Thyroid gland (tissue), 4 donors: ENCODE data around the gene CTPS1.

Source experiments
- CTCF ChIP-seq, 6 experiments: fragments of 200-600 bp in 3 of 6; fragments of 450-650 bp in 3 of 6; sonication (generic) in 3 of 6; IDR thresholded peaks; one replicate each; pipeline ENCODE4 v1.5.1; 2016 to 2019; ENCODE audit warnings: antibody characterized with exemption in 6 of 6, mild to moderate bottlenecking in 2 of 6, inconsistent platforms in 1 of 6, moderate library complexity in 1 of 6
- POLR2A ChIP-seq, 2 donors: fragments of 450-650 bp; IDR thresholded peaks; one replicate each; pipeline ENCODE4 v1.6.1; 2017; ENCODE audit warnings: antibody characterized with exemption in 2 of 2, mild to moderate bottlenecking in 2 of 2, moderate library complexity in 1 of 2

DNA sequence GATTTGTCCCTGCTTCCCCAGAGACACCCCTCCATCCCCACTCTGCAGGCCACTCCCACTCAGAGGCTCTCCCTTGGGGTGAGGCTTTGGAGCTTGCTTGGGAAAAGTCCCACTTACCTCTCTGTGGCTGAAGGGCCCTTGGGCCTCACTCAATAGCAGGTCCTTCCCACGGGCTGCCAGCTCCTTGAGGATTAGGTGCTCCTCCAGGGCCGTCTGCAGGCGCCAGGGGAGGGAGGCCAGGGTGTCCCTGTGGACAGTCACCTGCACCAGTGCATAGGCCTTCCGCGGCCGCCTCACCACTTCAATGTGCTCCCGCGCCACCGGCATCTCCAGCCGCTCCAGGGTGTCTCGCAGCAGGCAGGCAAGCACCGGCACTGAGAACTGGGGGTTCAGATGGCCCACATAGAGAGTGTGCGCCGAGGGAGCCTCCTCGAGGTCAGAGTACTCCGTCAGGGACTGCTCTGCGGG lies 40.6 kb downstream of the CTPS1 start:
- TF ChIP-seq POLR2A (IDR thresholded peaks at IDR 0.05) = no peak
- no peak for TF ChIP-seq CTCF (IDR thresholded peaks at IDR 0.05)
